ENCODE measurements around the gene SSBP2. TPM values are rescaled to one million over a fixed set of nuclear protein-coding genes. Genes with fewer than 3 reads are reported as not detected.
"Not testable (repeated sequence)": the region's sequence is repeated elsewhere in the genome, so short reads cannot be mapped to it uniquely, and the experiment has no call there.

Gene SSBP2
- total and polyA plus RNA-seq, 2 of the 8 experiments (the other 6 are each of a cell fraction or from before 2014, with no cell fraction given): 21.5 to 36.2 TPM

DNA sequence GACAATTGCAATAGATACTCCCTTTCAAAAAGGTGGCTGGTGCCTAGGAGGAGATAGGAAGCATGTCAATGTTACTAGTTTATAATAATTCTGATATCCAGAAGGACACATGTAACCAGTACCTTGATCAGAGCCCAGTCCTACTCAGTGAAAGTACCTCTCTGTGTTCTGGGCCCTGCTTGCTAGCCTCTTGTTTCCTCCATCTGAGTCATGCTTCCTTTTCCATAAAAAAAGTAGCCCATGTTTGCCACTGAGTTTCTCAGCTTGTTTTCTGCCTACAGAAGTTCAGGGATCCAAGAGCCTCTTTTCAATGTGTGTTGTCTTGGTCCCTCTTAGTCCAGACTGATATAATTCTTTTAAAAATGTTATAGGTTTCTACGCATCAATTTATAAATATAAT is 149.0 kb downstream of the SSBP2 start:
- Histone ChIP-seq H2AFZ (ENCODE audit: low read length) (no peak overlapping the region), H4K8ac (ENCODE audit: extremely low read depth, insufficient read depth, low read length) (no peak overlapping the region), H2AK5ac (ENCODE audit: low read depth, low read length) (no peak overlapping the region), H3K27me3 (replicated peaks in 1 of 4; ENCODE audit: control insufficient read depth in 3 of 4, extremely low read depth in 1 of 4, insufficient read depth in 3 of 4, low read length in 3 of 4) (no peaks in the 10 kb centered on the region), H3K4me1 (replicated peaks in 1 of 4; ENCODE audit: control insufficient read depth in 3 of 4, insufficient read depth in 4 of 4, low read length in 3 of 4) (peaks cover 0 to 5% (median 2%) of the 10 kb centered on the region in 4 experiments; a peak in 2 of 7 replicates), H4K5ac (ENCODE audit: insufficient read length, low read depth, low read length) (no peak overlapping the region), H3K18ac (ENCODE audit: extremely low read depth, low read length) (no peak overlapping the region), H3K23ac (ENCODE audit: insufficient read length) (no peak overlapping the region), H2BK5ac (ENCODE audit: low read depth, low read length) (no peak overlapping the region), H2BK12ac (ENCODE audit: low read depth, low read length) (no peak overlapping the region), H3K79me2 (ENCODE audit: control insufficient read depth in 1 of 2, insufficient read depth in 2 of 2, low read length in 2 of 2) (no peaks in the 10 kb centered on the region; a peak in 1 of 4 replicates), H3K14ac (ENCODE audit: insufficient read length) (no peak overlapping the region), H4K20me1 (replicated peaks in 1 of 2; ENCODE audit: control insufficient read depth in 1 of 2, insufficient read depth in 2 of 2, low read length in 2 of 2) (no peaks in the 10 kb centered on the region), H3K9ac (replicated peaks in 1 of 4; ENCODE audit: extremely low read depth in 1 of 4, low read depth in 3 of 4, low read length in 3 of 4) (no peak overlapping the region), H2BK15ac (ENCODE audit: low read length) (no peak overlapping the region), H3K79me1 (ENCODE audit: low read depth, low read length) (no peaks in the 10 kb centered on the region), H3K36me3 (ENCODE audit: control insufficient read depth in 2 of 4, insufficient read depth in 4 of 4, low read length in 3 of 4) (no peaks in the 10 kb centered on the region), H3K4me2 (ENCODE audit: insufficient read depth in 1 of 2, low read depth in 2 of 2, low read length in 2 of 2) (no peak overlapping the region), H4K91ac (replicated peaks; ENCODE audit: insufficient read length, low read length) (no peak overlapping the region), H2BK20ac (ENCODE audit: low read length) (no peak overlapping the region), H2BK120ac (replicated peaks; ENCODE audit: low read depth, low read length) (no peak overlapping the region), H3K56ac (replicated peaks; ENCODE audit: insufficient read length, low read depth, low read length) (no peak overlapping the region), H3K27ac (ENCODE audit: low read depth, low read length) (no peak overlapping the region), H3K9me3 (ENCODE audit: insufficient read depth in 2 of 2, low read depth in 1 of 2, low read length in 1 of 2) (no peaks in the 10 kb centered on the region), H3K4ac (replicated peaks; ENCODE audit: insufficient read length, low read depth, low read length) (no peak overlapping the region), H3K23me2 (ENCODE audit: low read depth, low read length) (no peaks in the 10 kb centered on the region), H3K4me3 (ENCODE audit: extremely low read depth in 1 of 4, insufficient read depth in 2 of 4, low read depth in 3 of 4, low read length in 4 of 4) (no peak overlapping the region)
- ChIA-PET CTCF (ENCODE audit: partially characterized antibody) (interaction anchor here (0.6 kb wide), 1 partner anchor 1040 kb away, joined by 3 read pairs; no protein-coding TSS in a partner anchor), POLR2A (ENCODE audit: partially characterized antibody) (no interaction called here)
- FAIRE-seq (no peak), DNase-seq (ENCODE audit: low read depth in 1 of 2, low spot score in 2 of 2) (no peak)
- 83% methylated on average over 1 of the region's 1 CpG; no CpG with 5 or more reads in 1 of the 2 experiments for WGBS, 2 experiments (ENCODE audit: extremely low coverage in 1 of 2, insufficient coverage in 1 of 2, insufficient read length in 1 of 2, insufficient replicate concordance in 2 of 2, low coverage in 1 of 2, low lambda C conversion rate in 2 of 2, missing lambda C conversion rate in 1 of 2)
- TF ChIP-seq FOSL1 (IDR thresholded peaks at IDR 0.05; ENCODE audit: insufficient read depth, low read depth, low read length) (no peak), POLR2A (IDR thresholded peaks at IDR 0.05; ENCODE audit: control extremely low read depth in 1 of 2, low read depth in 2 of 2, low read length in 2 of 2) (no peak)

DNA sequence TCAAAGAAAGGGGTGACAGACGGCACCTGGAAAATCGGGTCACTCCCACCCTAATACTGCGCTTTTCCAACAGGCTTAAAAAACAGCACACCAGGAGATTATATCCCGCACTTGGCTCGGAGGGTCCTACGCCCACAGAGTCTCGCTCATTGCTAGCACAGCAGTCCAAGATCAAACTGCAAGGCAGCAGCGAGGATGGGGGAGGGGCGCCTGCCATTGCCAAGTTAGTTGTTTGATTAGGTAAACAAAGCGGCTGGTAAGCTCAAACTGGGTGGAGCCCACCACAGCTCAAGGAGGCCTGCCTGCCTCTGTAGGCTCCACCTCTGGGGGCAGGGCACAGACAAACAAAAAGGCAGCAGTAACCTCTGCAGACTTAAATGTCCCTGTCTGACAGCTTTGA is 158.8 kb downstream of the SSBP2 start:
- H3K79me1 ChIP-seq (ENCODE audit: low read depth, low read length); H4K20me1 ChIP-seq (replicated peaks in 1 of 2; ENCODE audit: control insufficient read depth in 1 of 2, insufficient read depth in 2 of 2, low read length in 2 of 2); H2BK15ac ChIP-seq (ENCODE audit: low read length); H4K8ac ChIP-seq (ENCODE audit: extremely low read depth, insufficient read depth, low read length); H3K4me2 ChIP-seq (ENCODE audit: insufficient read depth in 1 of 2, low read depth in 2 of 2, low read length in 2 of 2); FAIRE-seq; H3K36me3 ChIP-seq (ENCODE audit: control insufficient read depth in 2 of 4, insufficient read depth in 4 of 4, low read length in 3 of 4); POLR2A ChIA-PET (ENCODE audit: partially characterized antibody); H3K4ac ChIP-seq (replicated peaks; ENCODE audit: insufficient read length, low read depth, low read length); H2AFZ ChIP-seq (ENCODE audit: low read length); H3K14ac ChIP-seq (ENCODE audit: insufficient read length); CTCF ChIA-PET (ENCODE audit: partially characterized antibody); DNase-seq (ENCODE audit: low read depth in 1 of 2, low spot score in 2 of 2); H2AK5ac ChIP-seq (ENCODE audit: low read depth, low read length); H4K91ac ChIP-seq (replicated peaks; ENCODE audit: insufficient read length, low read length); H4K5ac ChIP-seq (ENCODE audit: insufficient read length, low read depth, low read length); H3K9me3 ChIP-seq (ENCODE audit: insufficient read depth in 2 of 2, low read depth in 1 of 2, low read length in 1 of 2); H2BK20ac ChIP-seq (ENCODE audit: low read length); H3K18ac ChIP-seq (ENCODE audit: extremely low read depth, low read length); H3K27ac ChIP-seq (ENCODE audit: low read depth, low read length); H3K23ac ChIP-seq (ENCODE audit: insufficient read length); H3K23me2 ChIP-seq (ENCODE audit: low read depth, low read length); H2BK5ac ChIP-seq (ENCODE audit: low read depth, low read length); H3K79me2 ChIP-seq (ENCODE audit: control insufficient read depth in 1 of 2, insufficient read depth in 2 of 2, low read length in 2 of 2); H3K4me3 ChIP-seq (ENCODE audit: extremely low read depth in 1 of 4, insufficient read depth in 2 of 4, low read depth in 3 of 4, low read length in 4 of 4); H3K4me1 ChIP-seq (replicated peaks in 1 of 4; ENCODE audit: control insufficient read depth in 3 of 4, insufficient read depth in 4 of 4, low read length in 3 of 4); H3K9ac ChIP-seq (replicated peaks in 1 of 4; ENCODE audit: extremely low read depth in 1 of 4, low read depth in 3 of 4, low read length in 3 of 4); H3K56ac ChIP-seq (replicated peaks; ENCODE audit: insufficient read length, low read depth, low read length); H2BK120ac ChIP-seq (replicated peaks; ENCODE audit: low read depth, low read length); H2BK12ac ChIP-seq (ENCODE audit: low read depth, low read length); H3K27me3 ChIP-seq (replicated peaks in 1 of 4; ENCODE audit: control insufficient read depth in 3 of 4, extremely low read depth in 1 of 4, insufficient read depth in 3 of 4, low read length in 3 of 4): not testable (repeated sequence)
- 92% methylated on average over 6 of the region's 10 CpGs; no CpG with 5 or more reads in 1 of the 2 experiments for WGBS, 2 experiments (ENCODE audit: extremely low coverage in 1 of 2, insufficient coverage in 1 of 2, insufficient read length in 1 of 2, insufficient replicate concordance in 2 of 2, low coverage in 1 of 2, low lambda C conversion rate in 2 of 2, missing lambda C conversion rate in 1 of 2)
